GM18502 (cell line): ENCODE data around the gene ADGRG2.

ENCODE experiments used
- ATAC-seq: cut with Tn5 transposase; IDR thresholded peaks from one replicate; pipeline ENCODE4 v1.9.1; 2021; ENCODE audit warnings: mild to moderate bottlenecking; ENCODE audit not compliant: unreplicated experiment, poor library complexity

The ADGRG2 gene, protein sequence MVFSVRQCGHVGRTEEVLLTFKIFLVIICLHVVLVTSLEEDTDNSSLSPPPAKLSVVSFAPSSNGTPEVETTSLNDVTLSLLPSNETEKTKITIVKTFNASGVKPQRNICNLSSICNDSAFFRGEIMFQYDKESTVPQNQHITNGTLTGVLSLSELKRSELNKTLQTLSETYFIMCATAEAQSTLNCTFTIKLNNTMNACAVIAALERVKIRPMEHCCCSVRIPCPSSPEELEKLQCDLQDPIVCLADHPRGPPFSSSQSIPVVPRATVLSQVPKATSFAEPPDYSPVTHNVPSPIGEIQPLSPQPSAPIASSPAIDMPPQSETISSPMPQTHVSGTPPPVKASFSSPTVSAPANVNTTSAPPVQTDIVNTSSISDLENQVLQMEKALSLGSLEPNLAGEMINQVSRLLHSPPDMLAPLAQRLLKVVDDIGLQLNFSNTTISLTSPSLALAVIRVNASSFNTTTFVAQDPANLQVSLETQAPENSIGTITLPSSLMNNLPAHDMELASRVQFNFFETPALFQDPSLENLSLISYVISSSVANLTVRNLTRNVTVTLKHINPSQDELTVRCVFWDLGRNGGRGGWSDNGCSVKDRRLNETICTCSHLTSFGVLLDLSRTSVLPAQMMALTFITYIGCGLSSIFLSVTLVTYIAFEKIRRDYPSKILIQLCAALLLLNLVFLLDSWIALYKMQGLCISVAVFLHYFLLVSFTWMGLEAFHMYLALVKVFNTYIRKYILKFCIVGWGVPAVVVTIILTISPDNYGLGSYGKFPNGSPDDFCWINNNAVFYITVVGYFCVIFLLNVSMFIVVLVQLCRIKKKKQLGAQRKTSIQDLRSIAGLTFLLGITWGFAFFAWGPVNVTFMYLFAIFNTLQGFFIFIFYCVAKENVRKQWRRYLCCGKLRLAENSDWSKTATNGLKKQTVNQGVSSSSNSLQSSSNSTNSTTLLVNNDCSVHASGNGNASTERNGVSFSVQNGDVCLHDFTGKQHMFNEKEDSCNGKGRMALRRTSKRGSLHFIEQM

DNA sequence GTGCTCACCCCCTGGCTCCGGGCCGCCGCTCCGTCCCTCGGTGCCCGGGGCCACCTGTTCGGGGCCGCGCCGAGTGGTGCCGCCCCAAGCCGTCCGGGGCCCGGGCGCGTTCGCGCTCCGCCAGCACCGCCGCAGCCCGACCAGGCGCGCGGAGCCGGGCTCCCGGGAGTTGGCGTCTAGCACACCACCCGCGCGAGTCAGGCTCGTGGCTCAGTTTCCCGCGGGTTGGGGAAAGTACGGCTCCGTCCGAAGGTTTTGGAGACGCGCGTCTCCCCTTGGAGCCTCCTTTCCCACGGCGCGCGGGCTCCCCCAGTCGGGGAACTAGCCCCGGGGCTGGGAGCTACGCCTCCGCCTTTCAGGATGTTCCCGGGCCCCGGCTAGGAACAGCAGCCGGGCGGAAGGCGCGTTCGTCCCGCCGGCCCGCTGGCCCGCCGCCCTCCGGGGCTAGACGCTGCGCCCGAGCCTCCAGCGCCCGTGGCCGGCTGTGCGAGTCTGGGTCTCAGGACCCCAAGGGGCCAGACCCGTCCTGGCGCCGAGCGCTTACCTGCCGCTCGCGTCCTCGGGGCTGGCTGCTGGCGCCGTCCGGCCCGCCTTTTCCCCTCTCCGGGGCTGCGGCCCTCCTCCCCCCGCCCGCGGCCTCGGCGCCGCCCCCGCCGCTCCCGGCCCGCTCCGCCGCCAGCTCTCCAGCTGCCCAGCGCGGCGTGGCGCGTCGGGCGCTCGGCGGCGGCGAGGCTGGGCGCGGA is at the start of gene ADGRG2:
Gene ADGRG2 (minus strand): TSS at position 571 of the 743 bp plus-strand sequence. CDS start 53,634 bp downstream, outside the sequence.
- ATAC-seq = no peak

DNA sequence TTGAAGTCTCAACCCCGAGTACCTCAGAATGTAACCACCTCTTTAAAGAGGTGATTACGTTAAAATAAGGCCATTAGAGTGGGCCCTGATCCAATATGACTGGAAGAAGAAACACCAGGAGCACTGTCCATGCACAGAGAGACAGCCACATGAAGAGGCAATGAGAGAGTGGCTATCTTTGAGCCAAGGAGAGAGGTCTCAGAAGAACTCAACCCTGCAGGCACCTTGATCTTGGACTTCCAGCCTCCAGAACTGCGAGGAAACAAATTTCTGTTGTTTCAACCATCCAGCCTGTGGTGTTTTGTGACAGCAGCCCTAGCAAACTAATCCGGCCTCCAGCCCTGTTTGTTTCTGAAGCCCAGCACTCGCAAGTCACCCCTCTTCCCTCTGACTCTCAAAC is 46.3 kb upstream of the ADGRG2 start:
- no peak for ATAC-seq

DNA sequence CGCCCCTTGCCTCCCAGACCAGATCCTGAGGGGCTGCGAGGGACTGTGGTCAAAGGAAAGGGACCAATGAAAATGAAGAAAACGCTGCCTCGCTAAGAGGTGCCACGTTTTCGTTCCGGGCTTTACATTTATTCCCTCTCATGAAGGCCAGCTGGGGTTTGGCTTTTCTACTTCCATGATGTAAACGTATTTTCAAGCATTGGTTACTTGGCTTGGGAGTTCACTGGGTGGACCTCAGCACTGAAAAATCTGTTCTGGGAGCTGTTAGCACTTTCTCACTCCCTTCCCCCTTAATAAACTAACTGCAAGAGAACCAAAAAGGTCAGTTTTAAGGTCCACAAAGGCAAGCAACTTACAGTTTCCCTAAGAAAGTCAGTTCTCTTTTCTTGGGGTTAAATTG is 40.6 kb upstream of the ADGRG2 start:
- no peak for ATAC-seq

DNA sequence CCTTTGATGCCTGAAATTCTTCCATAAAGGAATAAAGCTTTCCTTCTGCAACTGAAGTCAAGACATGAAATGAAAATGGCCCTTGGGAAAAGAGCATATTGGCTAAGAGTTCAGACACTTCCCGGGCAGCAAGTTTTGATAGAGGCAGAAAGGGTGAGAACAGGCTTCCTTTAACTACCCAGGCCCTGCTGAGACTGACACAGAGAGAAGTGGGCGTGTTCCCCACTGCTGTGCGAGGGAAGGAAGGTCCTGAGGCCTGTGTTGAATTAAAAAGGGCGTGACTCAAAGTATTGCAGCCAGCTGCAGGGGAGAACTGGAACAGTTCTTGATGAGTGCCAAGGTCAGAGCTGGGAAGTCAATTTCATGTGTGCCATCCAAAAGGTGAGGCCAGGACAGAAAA is 33.9 kb upstream of the ADGRG2 start:
- ATAC-seq = no peak

DNA sequence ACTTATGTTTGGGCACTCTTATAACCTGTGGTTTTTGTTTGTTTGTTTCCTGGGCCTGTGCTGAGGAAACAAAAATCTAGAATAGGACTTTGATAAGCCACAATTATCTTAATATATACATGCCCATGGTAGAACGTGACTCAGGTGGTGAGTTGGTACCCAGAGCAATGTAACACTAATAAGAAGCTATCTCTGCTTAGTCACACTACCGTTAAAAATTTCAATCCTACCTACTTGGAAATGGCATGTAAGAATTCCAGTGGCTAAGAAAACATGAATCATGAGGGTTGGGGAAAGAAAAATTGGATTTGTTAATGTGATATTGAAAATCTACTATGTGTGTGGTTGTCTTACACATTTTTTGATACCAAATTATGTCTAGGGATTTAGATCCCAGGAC is 30.5 kb upstream of the ADGRG2 start:
- ATAC-seq = no peak

DNA sequence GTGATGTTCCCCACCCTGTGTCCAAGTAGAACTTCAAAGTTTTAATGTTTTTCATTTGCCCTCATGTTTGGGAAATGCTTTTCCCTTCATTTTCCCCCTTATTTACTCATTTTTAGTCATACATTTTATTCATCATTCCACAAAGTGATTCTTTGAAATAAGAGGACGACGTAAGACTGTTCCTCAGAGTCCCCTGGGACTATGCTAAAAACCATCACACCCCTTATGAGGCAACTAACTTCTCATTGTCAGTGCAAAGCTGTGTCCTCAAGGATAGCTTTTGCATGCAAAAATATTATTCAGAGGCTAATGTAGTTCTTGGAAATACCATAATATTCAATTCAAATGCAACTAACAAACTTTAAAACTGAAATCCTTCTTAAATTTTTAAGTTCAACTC is 14.8 kb upstream of the ADGRG2 start:
- no peak for ATAC-seq

DNA sequence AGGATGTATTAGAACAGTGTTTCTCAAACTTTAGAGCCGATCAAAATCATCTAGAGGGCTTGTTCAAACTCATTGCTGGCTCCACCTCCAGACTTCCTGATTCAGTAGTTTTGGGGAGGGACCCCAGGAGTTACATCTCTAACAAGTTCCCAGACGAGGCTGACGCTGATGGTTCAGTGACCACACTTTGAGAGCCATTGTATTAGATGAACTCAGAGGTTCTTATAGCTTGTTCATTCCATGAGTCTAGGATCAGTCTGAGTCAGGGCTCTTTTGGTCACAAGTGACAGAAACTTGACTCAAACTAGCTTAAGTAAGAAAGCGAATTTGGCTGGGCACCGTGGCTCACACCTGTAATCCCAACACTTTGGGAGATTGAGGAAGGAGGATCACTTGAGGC is 11.5 kb upstream of the ADGRG2 start:
- no peak for ATAC-seq

DNA sequence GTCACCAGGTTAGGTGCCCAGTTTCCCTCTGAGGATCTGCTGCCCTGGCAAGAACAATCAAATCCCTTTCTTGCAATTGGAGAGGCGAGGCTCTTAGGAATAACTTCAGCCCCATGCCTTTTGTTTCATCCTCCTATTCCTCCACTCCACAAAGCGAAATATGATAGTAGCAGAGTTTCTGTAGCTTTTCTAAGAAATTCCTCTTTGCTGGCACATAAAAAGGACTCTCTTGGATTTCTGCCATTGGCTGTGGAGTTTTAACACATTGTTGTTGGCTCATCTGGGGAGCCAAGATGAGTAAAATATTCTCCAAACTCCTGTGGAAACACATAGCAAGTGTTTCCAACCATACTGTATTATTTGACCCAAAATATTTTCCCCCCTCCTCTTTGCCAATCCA is 11.0 kb upstream of the ADGRG2 start:
- no peak for ATAC-seq

DNA sequence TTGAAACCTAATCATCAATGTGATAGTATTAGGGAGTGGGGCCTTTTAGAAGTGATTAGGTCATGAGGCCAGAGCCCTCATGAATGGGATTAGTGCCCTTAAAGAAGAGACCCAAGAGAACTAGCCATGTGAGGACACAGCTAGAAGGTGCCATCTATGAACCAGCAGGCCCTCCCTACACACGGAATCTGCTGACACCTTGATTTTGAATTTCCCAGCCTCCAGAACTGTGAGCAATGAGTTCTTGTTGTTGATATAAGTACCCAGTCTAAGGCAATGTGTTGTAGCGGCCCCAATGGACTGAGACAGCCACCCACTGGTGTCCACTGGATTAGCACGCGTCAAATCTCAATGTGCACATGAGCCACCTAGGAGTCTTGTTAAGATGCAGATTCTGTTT is 8.4 kb upstream of the ADGRG2 start:
- ATAC-seq = no peak

DNA sequence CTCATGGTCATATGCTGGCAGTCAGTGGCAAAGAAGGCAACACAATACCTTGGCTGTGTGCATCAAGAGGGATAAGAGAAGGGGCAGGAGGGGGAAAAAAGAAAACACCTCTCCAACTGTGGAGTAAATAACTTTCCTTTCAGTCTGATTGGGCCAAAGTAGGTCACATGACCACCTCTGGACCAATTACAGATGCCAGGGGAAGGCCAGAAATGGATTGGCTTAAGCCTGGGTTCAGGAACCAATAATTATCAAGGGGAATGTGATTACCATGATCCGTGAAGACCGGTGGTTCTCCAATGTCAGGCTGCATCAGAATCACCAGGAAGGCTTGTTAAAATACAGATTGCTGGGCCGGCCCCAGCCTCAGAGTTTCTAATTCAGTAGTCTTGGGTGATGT is 7.4 kb upstream of the ADGRG2 start:
- no peak for ATAC-seq

DNA sequence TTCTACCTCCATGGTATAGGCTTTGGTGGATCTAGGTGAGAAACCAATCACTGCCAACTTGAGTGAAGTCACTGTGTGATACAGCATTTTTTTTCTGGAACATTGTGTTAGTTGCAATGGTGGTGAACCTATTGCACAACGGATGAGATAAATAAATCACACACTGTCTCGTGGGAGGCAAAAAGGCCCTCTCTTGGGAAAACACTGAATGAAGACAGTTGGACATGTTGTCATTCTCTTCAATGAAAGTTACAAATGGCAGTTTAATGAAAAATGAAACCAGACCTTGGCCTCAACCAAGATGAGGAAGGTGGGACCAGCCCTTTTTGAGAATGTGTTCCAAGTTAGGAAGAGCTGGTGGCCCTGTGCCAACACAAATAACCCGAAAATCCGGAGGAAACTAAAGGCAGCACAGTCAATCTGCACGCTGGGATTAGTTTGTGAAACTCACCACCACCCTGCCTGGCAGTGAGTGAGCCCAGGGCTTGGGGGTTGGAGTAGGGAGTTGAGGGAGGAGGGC is 5.4 kb upstream of the ADGRG2 start:
- no peak for ATAC-seq

DNA sequence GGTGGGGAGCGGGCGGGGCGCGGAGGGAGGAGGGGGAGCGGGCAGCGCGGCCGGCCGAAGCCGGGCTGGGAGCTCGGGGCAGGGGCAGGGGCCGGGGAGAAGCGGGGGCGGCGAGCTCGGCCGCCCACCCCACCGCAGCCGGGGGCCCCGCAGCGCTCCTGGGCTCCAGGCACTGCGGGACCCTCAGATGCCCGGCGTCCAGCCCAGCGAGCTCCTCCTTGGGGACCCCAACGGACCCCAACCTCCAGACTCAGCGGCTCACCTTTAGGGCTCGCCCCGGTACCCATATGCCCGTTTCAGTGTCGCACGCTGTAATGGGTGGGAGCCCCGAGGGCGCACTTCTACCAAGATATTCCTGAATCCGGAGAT is 357 bp upstream of the ADGRG2 start:
- ATAC-seq = no peak

DNA sequence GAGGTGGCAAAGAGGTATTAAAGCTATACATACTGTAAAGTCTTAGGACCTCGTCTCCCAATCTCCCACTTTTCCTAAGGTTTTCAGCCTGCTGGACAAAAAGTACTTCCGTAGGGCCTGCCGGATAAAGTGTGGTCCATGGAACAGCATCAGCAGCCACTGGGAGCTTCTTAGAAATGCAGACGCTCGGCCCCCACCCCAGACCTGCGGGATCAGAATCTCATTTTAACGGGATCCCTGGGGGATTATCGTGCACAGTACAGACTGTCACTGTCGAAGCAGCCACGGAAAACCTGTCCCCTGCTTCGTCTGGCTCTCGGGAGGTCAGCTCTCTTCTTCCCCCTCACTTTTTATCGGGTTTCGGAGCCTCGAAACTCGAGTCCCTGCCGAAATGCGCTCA is 802 bp downstream of the ADGRG2 start:
- no peak for ATAC-seq

DNA sequence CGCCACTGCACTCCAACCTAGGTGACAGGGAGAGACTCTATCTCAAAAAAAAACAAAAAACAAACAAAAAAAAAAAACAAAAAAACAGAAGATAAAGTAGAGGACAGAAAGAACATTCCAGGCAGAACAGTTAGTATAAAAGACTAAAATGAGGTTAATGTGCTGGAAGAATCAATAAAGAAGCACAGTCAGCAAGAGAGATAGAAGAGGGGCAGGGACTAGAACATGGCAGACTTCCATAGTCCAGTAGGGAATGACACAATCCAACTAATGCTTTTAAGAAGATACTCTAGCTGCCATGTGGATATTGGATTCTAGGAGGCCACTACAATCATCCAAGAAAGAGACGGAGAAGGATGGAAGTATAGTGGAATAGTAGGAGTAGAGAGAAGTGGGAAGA is 11.6 kb downstream of the ADGRG2 start:
- no peak for ATAC-seq

DNA sequence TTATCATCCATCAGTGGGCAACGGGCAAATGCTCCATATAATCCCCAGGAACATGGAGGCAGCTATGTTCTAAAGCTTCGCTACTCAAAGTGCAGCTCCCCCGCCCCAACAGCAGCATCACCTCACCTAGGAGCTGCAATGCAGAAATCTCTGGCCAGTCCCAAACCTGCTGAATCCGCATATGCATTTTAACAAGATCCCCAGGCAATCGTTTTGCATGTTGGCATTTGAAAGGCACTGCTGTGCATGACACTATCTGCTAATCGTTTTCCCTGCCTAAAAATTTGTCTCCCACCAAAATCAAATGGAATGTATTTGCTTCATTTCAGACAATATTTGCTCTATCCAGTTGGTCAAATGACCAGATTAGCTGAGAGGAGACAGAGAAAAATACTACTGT is 15.2 kb downstream of the ADGRG2 start:
- ATAC-seq = no peak

DNA sequence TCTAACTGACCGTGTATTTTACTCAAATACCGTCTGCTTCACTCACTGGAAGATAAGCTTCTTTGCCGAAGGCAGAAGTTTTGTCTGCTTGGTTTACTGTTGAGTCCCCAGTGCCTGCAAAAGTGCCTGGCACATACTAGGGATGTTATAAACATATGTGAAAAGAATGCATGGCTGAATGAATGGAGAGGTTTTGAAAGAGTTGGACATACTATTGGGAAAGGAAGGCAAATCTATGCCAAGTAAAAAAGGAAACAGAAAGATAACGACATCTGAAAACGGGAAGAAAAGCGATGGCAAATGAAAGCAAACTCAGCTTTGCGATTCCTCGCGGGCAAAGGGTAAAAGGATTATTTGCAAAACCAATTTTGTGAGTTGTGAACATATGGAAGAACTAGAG is 21.7 kb downstream of the ADGRG2 start:
- no peak for ATAC-seq

DNA sequence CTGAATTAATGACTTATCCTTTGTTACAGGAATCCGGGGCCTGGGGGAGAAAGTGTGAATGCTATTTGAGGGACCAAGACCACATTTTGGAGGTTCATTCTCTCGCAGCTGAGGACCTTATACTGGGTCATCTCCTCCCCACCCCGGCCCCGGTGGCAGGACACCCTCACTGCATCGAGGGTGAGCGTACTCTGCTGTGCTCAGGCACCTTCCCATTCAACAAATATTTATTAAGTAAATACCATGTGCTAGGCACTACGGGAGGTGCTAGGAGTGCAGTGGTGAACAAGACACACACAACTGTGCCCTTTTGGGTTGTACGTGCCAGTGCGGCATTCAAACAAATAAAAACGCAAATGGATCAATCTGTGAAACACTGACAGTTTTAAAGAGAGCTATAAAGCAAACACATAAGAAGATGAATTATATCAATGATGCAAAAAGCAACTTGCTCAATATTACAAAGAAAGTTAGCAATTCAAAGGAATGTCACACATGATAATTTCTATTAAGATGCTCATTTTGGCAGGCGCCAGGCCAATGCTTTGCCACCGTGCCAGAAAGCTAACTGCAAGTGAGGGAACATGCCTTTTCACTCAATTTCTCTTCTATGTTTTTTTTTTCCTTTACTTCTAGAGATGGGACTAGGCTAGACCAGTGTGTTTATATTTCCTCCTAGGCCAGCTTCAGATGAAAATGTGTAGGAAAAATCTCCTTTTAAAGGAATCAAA is 24.6 kb downstream of the ADGRG2 start:
- ATAC-seq = no peak

DNA sequence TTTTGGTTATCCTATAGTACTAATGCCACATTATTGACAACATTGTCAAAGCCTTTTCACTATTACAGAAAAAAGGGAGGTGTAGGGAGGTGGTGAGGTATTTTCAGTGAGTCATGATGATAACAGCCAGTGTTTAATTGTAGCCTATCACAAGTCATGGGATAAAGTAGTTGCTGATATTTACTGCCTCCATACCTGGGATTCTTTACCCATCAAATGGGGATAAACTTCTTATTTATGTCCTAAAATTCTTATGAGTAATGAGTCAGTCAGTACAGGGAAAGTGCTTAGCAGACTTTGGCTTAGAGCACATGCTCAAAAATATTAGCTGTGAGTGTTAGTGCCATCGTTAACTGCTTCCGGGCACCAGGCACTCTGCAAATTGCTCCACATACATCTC is 25.7 kb downstream of the ADGRG2 start:
- no peak for ATAC-seq

DNA sequence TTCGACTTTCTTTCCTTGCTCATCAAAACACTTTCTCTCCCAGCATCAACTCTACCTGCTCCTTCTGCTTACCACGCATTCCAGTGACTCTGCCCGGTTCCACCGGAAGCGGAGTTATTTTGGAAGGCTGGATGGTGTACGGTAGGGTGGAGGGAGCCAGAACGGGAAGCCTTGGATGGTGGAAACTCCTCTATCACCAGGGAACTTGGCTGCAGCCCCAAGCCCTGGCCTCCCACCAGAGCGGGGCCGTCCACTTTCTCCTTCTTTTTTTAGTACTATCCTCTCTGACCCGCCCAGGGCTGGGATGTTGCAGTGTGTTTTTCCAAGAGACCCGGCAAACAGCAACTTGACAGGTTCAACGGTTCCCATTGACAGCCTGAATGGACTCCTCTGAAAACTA is 27.6 kb downstream of the ADGRG2 start:
- no peak for ATAC-seq

DNA sequence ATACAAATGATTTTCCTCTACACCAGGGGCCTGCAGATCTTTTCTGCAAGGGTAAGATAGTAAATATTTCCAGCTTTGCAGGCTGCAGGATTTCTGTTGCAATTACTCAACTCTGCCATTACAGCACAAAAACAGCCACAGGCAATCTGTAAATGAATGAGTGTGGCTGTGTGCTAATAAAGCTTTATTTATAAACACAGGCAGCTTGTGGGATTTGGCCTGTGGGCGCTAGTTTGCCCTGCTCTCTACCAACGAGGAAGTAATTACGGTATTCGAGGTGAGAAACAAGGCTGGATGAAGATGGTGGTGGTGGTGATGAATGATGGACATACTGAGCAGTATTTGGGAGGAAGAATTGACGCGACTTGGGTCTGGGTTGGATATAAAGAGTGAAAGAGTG is 30.7 kb downstream of the ADGRG2 start:
- ATAC-seq = no peak
